ENCODE results near the gene PGM1. TPM values are rescaled to one million over a fixed set of nuclear protein-coding genes. Genes with fewer than 3 reads are reported as not detected.

Gene PGM1
- total and polyA plus RNA-seq, 2 of the 13 experiments (the other 11 are each of a cell fraction or from before 2014, with no cell fraction given): 51.6 to 105 TPM

GRCh38 chr1:63600248-63600647, 7.0 kb downstream of the PGM1 start (continued):
- no peak for TF ChIP-seq ZBTB8A (CRISPR knock-in tag; IDR thresholded peaks at IDR 0.05; ENCODE audit: borderline replicate concordance, low read depth)
- no peak for TF ChIP-seq PPARG (CRISPR knock-in tag; conservative IDR thresholded peaks at IDR 0.05)
- no peak for TF ChIP-seq TFDP1 (CRISPR knock-in tag; IDR thresholded peaks at IDR 0.05; ENCODE audit: borderline replicate concordance)
- TF ChIP-seq THAP7 (CRISPR knock-in tag; IDR thresholded peaks at IDR 0.05): no peak
- TF ChIP-seq FOSL1 (CRISPR knock-in tag; IDR thresholded peaks at IDR 0.05; ENCODE audit: borderline replicate concordance): peak; percentile 74
- TF ChIP-seq MYNN (CRISPR knock-in tag; IDR thresholded peaks at IDR 0.05; ENCODE audit: low read depth): no peak
- TF ChIP-seq KLF9 (CRISPR knock-in tag; IDR thresholded peaks at IDR 0.05; ENCODE audit: low read depth): no peak
- no peak for TF ChIP-seq TEF (CRISPR knock-in tag; IDR thresholded peaks at IDR 0.05)
- no peak for TF ChIP-seq ZNF121 (CRISPR knock-in tag; IDR thresholded peaks at IDR 0.05)
- TF ChIP-seq ZNF10 (CRISPR knock-in tag; IDR thresholded peaks at IDR 0.05; ENCODE audit: borderline replicate concordance, low read depth): no peak
- no peak for TF ChIP-seq MED1 (CRISPR knock-in tag; IDR thresholded peaks at IDR 0.05)
- TF ChIP-seq FOXP4 (CRISPR knock-in tag; IDR thresholded peaks at IDR 0.05): 0 out of 2 replicates have a peak, but pooled peaks have one; percentile 29
- no peak for TF ChIP-seq ZNF101 (CRISPR knock-in tag; IDR thresholded peaks at IDR 0.05; ENCODE audit: borderline replicate concordance, low read depth)
- TF ChIP-seq RXRA (CRISPR knock-in tag; IDR thresholded peaks at IDR 0.05): no peak
- TF ChIP-seq HNF4G (IDR thresholded peaks at IDR 0.05; ENCODE audit: borderline replicate concordance, low read depth, low read length): no peak
- no peak for TF ChIP-seq HNF4G (CRISPR knock-in tag; IDR thresholded peaks at IDR 0.05; ENCODE audit: borderline replicate concordance, low read depth)
- no peak for TF ChIP-seq ATF2 (CRISPR knock-in tag; IDR thresholded peaks at IDR 0.05)
- no peak for TF ChIP-seq NFKB2 (CRISPR knock-in tag; IDR thresholded peaks at IDR 0.05; ENCODE audit: borderline replicate concordance)
- TF ChIP-seq GATAD2A (CRISPR knock-in tag; IDR thresholded peaks at IDR 0.05): peak; percentile 29; the same call in 1 of the 2 replicates
- TF ChIP-seq ZNF510 (CRISPR knock-in tag; IDR thresholded peaks at IDR 0.05; ENCODE audit: low read depth): no peak
- no peak for TF ChIP-seq PRMT3 (CRISPR knock-in tag; IDR thresholded peaks at IDR 0.05; ENCODE audit: borderline replicate concordance, low read depth)
- TF ChIP-seq ZNF333 (CRISPR knock-in tag; IDR thresholded peaks at IDR 0.05; ENCODE audit: borderline replicate concordance): no peak
- TF ChIP-seq ZMAT5 (CRISPR knock-in tag; IDR thresholded peaks at IDR 0.05; ENCODE audit: borderline replicate concordance, low read depth): no peak
- TF ChIP-seq ERF (CRISPR knock-in tag; IDR thresholded peaks at IDR 0.05): no peak
- no peak for TF ChIP-seq SNRNP70 (IDR thresholded peaks at IDR 0.05; ENCODE audit: low read depth, low read length)

Data from HepG2 (cell line).